ENCODE data around the gene ZNF346.

The ZNF346 gene

DNA sequence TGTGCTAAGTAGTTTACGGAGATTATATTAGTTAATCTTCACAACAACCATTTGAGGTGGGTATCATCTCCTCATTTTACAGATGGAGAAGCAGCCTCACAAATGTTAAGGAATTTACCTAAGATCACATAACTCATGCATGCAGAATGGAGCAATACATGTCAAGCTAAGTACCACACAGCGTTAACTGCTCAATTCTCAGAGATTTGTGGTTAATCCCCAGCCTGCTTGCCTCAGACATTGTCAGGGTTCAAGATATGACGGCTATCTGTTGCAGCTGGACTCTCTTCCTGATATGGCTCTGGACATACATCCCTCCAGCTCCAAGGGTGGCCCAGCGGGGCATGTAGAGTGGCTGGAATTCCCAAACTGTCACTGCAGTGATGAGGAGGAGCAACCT, 7.3 kb upstream of the ZNF346 start:
- H3K4me3 ChIP-seq (ENCODE audit: low read depth, low read length): no peak overlapping the region
- TF ChIP-seq, protein P1, sequence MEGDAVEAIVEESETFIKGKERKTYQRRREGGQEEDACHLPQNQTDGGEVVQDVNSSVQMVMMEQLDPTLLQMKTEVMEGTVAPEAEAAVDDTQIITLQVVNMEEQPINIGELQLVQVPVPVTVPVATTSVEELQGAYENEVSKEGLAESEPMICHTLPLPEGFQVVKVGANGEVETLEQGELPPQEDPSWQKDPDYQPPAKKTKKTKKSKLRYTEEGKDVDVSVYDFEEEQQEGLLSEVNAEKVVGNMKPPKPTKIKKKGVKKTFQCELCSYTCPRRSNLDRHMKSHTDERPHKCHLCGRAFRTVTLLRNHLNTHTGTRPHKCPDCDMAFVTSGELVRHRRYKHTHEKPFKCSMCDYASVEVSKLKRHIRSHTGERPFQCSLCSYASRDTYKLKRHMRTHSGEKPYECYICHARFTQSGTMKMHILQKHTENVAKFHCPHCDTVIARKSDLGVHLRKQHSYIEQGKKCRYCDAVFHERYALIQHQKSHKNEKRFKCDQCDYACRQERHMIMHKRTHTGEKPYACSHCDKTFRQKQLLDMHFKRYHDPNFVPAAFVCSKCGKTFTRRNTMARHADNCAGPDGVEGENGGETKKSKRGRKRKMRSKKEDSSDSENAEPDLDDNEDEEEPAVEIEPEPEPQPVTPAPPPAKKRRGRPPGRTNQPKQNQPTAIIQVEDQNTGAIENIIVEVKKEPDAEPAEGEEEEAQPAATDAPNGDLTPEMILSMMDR (IDR thresholded peaks at IDR 0.05; ENCODE audit: control insufficient read depth, extremely low read depth, insufficient read depth): no peak
- DNase-seq (ENCODE audit: low read depth): no peak

DNA sequence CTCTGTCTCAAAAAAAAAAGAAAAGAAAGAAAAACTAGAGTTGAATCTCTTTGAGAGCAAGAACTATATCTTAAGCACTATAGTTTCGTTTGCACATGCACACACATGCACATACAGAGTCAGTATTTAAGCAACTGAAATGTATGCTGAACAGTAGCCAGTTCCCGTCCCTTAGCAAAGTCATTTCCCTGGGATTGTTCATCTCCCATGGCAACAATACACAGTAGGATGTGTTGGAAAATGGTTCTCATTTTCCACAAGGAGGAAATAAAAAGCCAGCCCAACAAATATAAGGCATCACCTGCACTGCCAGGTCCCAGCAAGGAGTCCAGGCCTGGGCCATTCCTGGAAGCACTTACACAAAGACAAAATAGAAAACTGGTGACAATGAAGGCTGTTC, 4.2 kb upstream of the ZNF346 start:
- DNase-seq (ENCODE audit: low read depth): no peak
- H3K4me3 ChIP-seq (ENCODE audit: low read depth, low read length): no peak overlapping the region
- TF ChIP-seq, protein P1 (IDR thresholded peaks at IDR 0.05; ENCODE audit: control insufficient read depth, extremely low read depth, insufficient read depth): no peak

DNA sequence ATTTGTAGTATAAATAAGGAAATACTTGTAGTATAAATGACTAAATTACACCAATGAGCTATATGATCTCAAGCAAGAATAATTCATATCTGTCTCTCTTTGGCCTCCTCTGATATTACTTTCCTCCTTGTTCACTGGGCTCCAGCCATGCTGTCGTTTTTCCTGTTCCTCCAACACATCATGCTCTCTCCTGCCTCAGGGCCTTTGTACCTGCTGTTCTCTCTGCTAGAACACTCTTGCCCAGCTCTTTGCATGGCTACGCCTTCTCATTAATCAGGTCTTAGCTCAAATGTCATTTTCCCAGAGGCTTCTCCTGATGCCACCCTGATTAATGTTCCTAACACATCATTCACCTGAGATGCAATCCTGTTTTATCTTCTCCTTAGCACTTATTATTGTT, 2.5 kb upstream of the ZNF346 start:
- TF ChIP-seq, protein P1 (IDR thresholded peaks at IDR 0.05; ENCODE audit: control insufficient read depth, extremely low read depth, insufficient read depth): no peak
- no peak for DNase-seq (ENCODE audit: low read depth)
- no peak overlapping the region for H3K4me3 ChIP-seq (ENCODE audit: low read depth, low read length)

DNA sequence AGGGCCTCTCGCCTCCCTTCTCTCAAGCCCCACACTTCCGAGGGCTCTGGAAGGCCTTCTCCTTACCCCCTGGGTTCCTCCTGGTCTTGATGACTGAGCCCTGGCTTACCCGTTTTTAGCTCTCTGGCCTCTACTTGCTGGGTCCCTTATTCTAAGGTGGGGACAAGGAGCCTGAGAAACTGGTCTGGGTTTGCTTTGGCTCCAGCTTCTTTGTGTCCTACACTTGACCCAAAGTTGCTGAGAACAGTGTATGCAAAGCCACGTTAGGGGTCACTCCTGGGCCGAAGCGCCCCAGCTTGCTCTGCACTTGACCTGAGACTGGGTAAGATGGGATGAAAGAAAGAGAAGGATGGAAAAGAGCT, 788 bp downstream of the ZNF346 start:
- H3K4me3 ChIP-seq (ENCODE audit: low read depth, low read length): peak overlapping the region; percentile 82
- TF ChIP-seq, protein P1 (IDR thresholded peaks at IDR 0.05; ENCODE audit: control insufficient read depth, extremely low read depth, insufficient read depth): no peak
- no peak for DNase-seq (ENCODE audit: low read depth)

DNA sequence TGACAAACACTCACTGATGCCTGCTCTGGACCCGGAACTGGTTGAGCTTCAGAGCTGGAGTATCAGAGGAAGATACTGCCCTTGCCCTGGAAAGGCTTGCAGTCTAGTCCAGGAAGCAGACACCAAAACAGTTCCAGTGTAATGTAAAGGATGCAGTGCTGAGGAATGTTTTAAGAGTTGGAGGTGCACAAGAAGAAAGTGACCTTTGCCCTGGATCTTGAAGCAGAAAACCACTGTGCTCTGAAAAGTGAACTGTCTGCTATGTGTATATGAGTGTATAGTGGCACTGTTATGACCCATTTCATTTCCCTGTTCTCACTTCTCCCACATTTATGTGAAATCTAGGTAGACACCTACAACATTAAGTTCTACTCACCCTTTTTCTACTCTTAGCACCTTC, 2.1 kb downstream of the ZNF346 start:
- TF ChIP-seq, protein P1 (IDR thresholded peaks at IDR 0.05; ENCODE audit: control insufficient read depth, extremely low read depth, insufficient read depth): no peak
- DNase-seq (ENCODE audit: low read depth): no peak
- no peak overlapping the region for H3K4me3 ChIP-seq (ENCODE audit: low read depth, low read length)

DNA sequence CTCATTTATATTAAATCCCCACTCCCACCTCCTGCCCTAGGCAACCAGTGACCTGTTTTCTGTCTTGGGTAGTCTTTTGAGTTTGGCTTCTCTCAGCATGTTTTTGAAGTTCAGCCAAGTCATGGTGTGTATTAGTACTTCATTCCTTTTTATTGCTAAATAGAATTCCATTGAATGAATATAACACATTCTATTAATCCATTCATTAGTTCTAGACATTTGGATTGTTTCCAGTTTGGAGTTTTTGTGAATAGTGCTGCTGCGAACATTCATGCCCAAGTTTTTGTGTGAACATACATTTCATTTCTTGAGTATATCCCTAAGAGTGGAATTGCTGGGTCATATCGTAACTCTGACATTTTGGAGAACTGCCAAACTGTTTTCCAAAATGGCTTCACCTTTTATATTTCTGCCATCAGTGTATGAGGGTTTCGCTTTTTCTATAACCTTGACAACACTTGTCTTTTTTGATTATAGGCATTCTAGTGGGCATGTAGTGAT, 2.7 kb downstream of the ZNF346 start:
- DNase-seq (ENCODE audit: low read depth): no peak
- no peak overlapping the region for H3K4me3 ChIP-seq (ENCODE audit: low read depth, low read length)
- TF ChIP-seq, protein P1 (IDR thresholded peaks at IDR 0.05; ENCODE audit: control insufficient read depth, extremely low read depth, insufficient read depth): no peak

DNA sequence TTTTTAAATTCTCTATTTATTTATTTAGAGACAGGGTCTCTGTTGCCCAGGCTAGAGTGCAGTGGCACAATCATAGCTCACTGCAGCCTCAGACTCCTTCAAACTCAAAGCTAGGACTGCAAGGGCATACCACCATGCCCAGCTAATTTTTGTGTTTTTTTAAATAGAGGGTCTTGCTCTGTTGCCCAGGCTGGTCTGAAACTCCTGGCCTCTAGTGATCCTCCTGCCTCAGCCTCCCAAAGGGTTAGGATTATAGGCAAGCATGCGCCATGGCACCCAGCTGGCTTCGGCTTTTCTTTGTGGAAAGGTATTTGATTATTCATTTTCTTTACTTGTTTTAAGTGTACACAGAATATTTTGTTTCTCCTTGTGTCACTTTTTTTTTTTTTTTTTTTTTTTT, 5.2 kb downstream of the ZNF346 start:
- TF ChIP-seq, protein P1 (IDR thresholded peaks at IDR 0.05; ENCODE audit: control insufficient read depth, extremely low read depth, insufficient read depth): no peak
- H3K4me3 ChIP-seq (ENCODE audit: low read depth, low read length): no peak overlapping the region
- no peak for DNase-seq (ENCODE audit: low read depth)

Measured in LNCaP clone FGC (cell line).